22Rv1 (cell line): ENCODE results near the gene NBEAL2.

ENCODE experiments used
- CTCF ChIP-seq: fragments of 450-650 bp; IDR thresholded peaks from 2 replicates; pipeline ENCODE4 v1.5.1; 2017; ENCODE audit warnings: mild to moderate bottlenecking
- ZFX ChIP-seq: fragments of 450-650 bp; IDR thresholded peaks from 2 replicates; pipeline ENCODE4 v1.6.1; 2017; ENCODE audit warnings: antibody characterized with exemption, borderline replicate concordance

DNA sequence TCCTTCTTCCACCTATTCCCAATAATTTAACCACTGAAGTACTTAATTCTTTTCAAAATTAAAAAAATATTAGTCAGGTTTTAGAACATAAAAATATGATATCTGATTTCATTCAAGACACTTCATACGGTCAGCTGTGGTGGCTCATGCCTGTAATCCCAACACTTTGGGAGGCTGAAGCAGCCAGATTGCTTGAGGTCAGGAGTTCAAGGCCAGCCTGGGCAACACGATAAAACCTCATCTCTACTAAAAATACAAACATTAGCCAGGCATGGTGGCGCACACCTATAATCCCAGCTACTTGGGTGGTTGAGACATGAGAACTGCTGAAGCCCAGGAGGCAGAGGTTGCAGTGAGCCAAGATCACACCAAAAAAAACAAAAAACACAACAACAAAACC, 56.7 kb downstream of the NBEAL2 start:
- TF ChIP-seq CTCF (no peak), ZFX (no peak)
